WTC11 (cell line): ENCODE data around the gene METTL21C.

ENCODE experiments used
- CTCF ChIP-seq: fragments of 200-600 bp; IDR thresholded peaks from 2 replicates; pipeline ENCODE4 v1.8.0; 2022; ENCODE audit warnings: antibody characterized with exemption
- FOXJ3 ChIP-seq: sonication (generic); formaldehyde crosslinking; IDR thresholded peaks from 2 replicates; pipeline ENCODE4 v1.9.0; 2021; ENCODE audit warnings: missing genetic modification reagents, mild to moderate bottlenecking, borderline replicate concordance
- ZNF317 ChIP-seq: sonication (generic); formaldehyde crosslinking; IDR thresholded peaks from 2 replicates; pipeline ENCODE4 v1.8.1; 2023; ENCODE audit warnings: low read depth, mild to moderate bottlenecking, moderate library complexity, missing genetic modification reagents, borderline replicate concordance
- ZNF396 ChIP-seq: fragments of 250-450 bp; sonication (Bioruptor Pico); IDR thresholded peaks from 2 replicates; pipeline ENCODE4 v1.8.0; 2021; ENCODE audit warnings: mild to moderate bottlenecking, moderate library complexity, borderline replicate concordance

GRCh38 chr13:102724923-102725322, 30.1 kb upstream of the METTL21C start:
- TF ChIP-seq ZNF396: no peak
- no peak for TF ChIP-seq CTCF
- no peak for TF ChIP-seq FOXJ3 (CRISPR knock-in tag)
- no peak for TF ChIP-seq ZNF317 (CRISPR knock-in tag)
